ENCODE measurements around the gene DPEP3.

- no peak for TF ChIP-seq CTCF (IDR thresholded peaks at IDR 0.05; ENCODE audit: poor library complexity)
- no peak for TF ChIP-seq EZH2phosphoT487 (IDR thresholded peaks at IDR 0.05; ENCODE audit: low read depth, severe bottlenecking, unreplicated experiment)
These were observed 16.5 kb downstream of the DPEP3 start for GRCh38 chr16:67963662-67964321.
